CD4-positive, alpha-beta T cell treated with Interleukin-4 for 1 hour (primary cell): ENCODE data around the gene ERGIC3.

Experiments used
- DNase-seq, 2 donors: peaks; one replicate each; pipeline ENCODE4 v3.0.0-alpha.2; 2020 to 2022

Gene ERGIC3

DNA sequence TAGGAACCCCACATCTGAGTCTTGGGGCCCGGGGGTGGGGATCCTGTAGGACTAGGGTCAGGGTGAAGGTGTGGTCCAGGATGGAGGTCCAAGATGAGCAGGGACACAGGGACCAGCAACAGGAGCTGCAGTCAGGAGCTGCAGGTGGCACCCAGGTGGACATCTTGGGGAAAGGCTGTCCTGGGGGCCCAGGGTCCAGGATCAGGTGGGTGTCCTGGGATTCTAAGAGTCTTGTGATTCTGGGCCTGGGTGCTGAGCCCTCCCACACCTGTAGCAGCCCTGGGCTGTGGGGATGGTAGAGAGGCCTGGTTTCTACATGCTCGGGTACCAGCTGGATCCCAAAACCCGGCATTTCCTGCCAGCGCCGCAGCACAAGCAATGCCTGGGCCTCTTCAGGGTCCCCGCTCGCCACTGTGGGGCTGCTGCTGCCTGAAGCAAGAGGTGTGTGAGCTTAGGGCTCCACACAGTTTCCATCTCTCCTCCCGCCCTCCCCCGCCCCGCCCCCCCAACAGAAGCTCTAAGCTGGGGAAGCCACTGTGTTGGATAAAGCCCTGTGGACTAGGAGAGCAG lies 20.7 kb downstream of the ERGIC3 start:
- DNase-seq = no peak

DNA sequence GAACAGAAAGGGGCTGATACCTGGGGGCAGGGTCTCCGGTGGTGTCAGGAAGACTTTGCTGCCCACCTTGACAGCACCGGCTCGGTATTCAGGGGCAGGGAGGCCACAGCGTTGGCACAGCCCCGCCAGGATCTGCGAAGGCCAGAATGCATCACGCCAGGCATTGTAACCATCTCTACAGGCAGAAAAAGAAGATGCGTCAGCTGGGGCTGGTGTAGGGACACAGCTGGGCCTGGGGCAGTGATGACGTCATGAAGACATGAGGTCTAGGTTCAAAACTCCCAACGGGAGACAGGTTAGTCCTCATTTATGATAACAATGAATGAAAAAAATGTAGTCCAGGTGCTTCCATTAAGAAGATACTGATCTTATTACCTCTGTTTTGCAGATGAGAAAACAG lies 22.0 kb downstream of the ERGIC3 start:
- DNase-seq = no peak

DNA sequence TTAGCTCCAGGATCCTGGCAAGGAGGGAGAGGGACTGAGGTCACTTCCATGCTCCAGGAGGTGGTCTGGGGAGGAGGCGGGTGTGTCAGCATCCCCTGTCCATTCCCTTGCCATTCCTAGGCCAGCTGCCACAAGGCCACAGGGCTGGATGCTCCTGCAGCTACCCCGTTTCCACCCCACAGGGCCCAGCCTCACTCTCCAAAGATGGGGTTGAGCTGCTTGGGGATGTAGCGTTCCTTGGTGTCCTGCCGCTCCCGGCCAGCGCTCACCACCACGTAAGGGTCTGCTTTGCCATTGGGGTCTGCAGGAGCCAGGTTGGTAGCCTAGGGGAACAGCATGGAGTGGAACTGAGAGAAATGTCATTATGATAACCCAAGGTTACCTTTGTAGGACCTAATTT lies 23.0 kb downstream of the ERGIC3 start:
- DNase-seq = no peak

DNA sequence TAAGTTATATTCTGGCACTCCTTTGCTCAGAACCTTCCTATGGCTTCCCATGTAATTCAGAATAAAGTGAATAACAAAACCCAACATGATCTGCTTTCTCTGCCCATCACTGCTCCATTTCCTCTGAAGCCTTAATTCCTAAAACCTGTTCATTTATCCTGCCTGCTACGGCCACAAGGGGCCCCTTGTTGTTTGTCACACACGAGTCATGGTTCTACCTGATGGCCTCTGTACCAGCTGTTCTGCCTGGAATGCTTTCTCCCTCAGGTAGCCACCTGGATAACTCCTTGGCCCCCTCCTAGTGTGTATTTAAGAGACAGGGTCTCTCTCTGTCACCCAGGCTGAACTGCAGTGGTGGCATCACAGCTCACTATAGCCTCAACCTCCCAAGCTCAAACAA lies 26.8 kb downstream of the ERGIC3 start:
- DNase-seq = no peak

DNA sequence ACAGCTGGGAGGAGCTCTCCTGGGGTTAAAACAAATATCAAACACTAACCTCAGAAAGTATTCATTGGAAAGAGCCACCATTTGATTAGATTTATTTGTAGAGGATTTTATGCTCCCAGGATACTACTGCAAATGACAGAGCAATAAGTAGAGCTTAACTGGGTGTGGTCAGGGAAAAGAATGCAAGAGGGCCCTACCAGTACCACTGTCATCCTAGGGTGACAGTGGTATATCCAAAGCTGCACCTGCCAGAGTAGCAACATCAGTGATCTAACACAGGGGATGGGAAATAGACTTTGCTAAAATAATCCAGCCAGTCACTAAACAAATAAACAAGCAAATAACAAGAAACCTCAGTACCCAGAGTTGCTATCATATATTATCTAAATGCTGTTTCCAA lies 29.7 kb downstream of the ERGIC3 start:
- no peak for DNase-seq

- no peak for DNase-seq
These were observed 31.0 kb downstream of the ERGIC3 start for GRCh38 chr20:35572838-35573237.

GRCh38 chr20:35575958-35576357 lies 34.1 kb downstream of the ERGIC3 start:
- DNase-seq = no peak

DNA sequence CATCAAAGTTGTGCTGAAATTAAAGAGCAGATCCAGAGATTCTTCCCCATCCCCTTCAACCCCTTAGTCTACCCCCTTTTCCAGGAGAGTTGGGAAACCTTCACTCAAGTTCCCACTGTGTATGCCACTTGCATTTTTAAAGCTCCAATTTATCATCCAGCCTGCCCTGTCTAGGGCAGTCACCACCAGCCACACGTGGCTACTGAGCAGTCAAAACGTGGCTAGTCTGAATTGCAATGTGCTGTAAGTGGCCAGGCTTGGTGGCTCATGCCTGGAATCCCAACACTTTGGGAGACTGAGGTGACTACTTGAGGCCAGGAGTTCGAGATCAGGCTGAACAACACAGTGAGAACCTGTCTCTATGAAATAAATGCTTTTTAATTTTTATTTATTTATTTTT lies 34.9 kb downstream of the ERGIC3 start:
- DNase-seq = no peak

GRCh38 chr20:35578469-35578868 lies 36.6 kb downstream of the ERGIC3 start:
- no peak for DNase-seq

- no peak for DNase-seq
These were observed 37.3 kb downstream of the ERGIC3 start for GRCh38 chr20:35579196-35579595.

DNA sequence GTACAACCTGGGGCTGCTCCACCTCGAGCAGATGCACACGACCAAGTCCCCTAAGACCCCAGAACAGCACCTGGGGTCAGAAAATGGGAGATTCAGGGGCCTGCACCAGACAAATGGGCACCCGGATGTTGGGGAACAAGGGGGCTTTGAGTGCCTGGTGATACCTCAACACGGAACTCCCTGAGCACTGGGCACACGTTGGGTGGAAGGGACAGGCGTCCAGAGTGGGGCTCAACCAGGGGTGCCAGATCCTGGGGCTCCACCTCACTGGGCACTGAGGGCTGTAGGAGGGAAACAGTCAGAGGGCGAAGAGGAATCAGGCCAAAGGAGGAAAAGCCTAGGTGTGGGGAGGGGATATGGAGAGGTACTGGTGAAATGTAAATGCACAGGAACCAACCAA lies 40.3 kb downstream of the ERGIC3 start:
- no peak for DNase-seq

DNA sequence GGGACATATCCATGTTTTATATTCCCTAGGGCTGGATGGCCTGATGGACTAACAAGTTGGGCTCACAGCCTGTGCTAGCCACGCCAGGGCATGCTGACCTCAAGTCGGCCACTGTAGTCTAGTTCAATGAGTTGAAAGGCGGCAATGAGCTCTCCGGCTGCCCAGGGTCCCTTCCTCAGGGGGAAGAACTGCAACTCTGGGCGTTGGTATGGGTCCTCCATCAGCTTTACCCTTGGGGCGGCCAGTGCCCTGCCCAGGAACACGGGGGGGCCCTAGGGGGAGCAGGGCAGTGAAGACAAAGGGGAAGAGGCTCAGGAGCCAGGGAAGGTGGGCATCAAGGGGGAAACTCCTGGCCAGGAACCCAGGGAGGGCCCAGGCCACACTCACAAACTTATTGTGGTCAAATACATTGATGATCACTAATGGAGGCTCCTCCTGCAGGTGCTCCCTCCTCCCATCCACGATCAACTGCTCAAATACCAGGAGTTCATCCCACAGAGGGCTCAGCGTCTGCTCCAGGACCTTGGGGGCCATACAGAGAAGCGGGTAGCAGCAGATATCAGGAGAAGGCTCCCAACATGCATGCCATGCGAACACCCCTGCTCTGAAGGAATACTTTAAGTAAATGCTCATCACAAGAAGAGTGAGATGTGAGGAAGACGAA lies 41.0 kb downstream of the ERGIC3 start:
- no peak for DNase-seq

- no peak for DNase-seq
These were observed 42.0 kb downstream of the ERGIC3 start for GRCh38 chr20:35583636-35584560.

DNA sequence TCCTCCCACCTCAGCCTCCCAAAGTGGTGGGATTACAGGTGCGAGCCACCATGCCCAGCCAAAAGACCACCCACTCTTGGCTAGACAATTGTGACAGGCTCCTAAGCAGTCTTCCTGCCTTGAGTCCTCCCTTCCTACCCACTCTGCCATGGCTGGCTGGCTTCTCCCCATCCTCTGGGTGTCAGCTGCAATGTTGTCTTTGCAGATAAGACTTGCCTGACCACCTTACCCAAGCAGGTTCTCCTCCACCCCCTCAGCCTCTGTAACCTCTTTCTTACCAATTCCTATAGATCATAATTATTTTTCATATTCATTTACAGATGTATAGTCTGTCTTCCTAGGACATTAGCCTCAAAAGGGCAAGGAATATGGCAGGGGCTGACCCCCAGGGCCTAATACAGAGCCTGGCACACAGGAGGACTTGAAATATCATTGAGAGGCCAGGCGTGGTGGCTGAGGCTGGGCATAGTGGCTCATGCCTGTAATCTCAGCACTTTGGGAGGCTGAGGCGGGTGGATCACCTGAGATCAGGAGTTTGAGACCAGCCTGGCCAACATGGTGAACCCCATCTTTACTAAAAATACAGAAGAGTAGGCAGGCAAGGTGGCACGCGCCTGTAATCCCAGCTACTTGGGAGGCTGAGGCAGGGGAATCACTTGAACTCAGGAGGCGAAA lies 45.0 kb downstream of the ERGIC3 start:
- no peak for DNase-seq

DNA sequence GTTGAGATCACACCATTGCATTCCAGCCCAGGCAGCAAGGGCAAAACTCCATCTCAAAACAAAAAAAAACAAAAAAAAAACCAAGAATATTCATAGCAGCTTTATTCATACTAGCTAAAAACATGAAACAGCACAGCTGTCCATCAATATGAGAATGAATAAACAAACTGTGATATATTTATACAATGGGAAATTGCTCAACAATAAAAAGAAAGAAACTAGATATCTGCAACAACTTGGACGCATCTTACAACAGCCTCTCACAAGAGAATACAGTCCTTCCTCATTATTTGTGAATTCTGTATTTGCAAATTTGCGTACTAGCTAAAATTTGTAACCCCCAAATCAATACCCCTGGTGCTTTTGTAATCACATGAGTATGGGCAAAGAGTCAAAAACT lies 45.6 kb downstream of the ERGIC3 start:
- DNase-seq = no peak

- no peak for DNase-seq
These were observed 46.5 kb downstream of the ERGIC3 start for GRCh38 chr20:35588397-35588796.

GRCh38 chr20:35592339-35592974 lies 50.6 kb downstream of the ERGIC3 start:
- DNase-seq = no peak

DNA sequence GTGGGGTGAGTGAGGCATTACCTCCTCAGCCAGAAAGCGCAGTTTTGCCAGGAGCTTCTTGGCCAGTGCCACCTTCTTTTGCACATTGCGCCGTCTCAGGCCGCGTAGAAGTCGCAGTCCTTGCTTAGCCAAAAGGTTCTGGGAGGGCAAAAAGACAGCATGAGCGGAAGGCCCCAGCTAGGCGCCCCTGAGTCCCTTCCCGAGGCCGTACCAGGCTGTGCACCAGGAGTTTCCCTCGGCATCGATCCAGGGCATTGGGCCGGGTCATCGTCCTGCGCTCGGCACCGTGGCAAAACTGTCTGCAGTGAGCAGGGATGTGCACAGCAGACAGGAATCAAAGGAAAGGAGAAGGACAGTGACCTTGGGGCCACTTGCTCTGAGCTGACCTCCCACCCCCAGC lies 53.6 kb downstream of the ERGIC3 start:
- no peak for DNase-seq

DNA sequence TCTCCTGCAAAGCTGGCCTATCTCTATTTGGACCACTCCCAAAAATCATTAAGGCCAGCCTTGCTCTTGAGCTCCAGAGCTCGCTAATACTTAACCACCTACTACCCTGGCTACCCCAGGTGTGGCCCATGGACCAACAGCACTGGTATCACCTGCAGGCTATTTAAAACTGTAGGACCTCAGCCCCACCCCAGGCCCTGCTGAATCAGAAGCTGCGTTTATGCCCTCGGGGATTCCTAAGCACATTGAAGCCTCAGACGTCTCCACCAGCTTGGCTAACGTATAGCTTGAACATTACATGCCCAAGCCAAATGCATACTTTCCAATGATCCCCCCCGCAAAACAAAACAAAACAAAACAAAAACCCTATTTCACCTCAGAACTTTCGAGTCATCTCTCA lies 54.0 kb downstream of the ERGIC3 start:
- DNase-seq = no peak

DNA sequence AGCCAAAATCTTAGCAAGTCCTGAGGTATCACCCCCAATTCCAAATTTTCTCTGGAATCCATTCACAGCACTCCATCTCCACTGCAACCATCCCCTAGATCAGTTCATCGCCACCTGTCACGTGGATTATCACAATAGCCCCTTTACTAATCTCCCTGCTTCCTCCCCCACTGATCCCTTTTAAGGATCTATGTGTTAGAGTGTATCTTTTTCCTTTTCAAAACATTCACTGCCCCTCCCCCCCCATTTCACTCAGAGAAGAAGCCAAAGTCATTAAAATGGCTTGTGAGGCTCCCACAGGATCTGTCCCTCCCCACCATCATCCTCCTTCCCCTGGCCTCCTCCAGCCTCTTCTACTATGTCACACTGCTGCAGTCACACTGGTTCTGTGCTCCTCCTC lies 55.3 kb downstream of the ERGIC3 start:
- DNase-seq = no peak

DNA sequence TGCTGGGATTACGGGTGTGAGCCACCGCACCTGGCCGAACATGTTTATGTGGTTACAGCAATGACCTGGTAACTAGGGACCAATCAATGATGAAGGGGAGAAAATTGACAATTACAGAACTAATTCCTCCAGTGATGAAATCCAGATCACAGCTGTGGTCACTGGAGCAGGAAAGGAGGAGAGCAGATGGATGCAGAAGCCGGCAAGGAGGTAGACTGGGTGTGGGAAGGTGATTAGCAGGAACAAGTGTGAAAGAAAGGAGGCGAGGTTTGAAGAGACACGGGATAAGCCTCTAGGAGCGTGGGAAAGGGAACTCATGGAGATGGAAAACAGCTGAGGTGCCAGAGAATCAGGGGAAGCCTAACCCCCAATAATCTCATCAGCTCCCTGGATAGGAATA lies 56.6 kb downstream of the ERGIC3 start:
- no peak for DNase-seq

GRCh38 chr20:35598899-35599775 lies 57.3 kb downstream of the ERGIC3 start:
- no peak for DNase-seq
